ENCODE results near the gene TSPAN14. TPM values are rescaled to one million over a fixed set of nuclear protein-coding genes. Genes with fewer than 3 reads are reported as not detected.

The TSPAN14 gene
- total RNA-seq (2021; fragmentation: NEBNext Ultra II Directional; extraction: Animal tissue kit (Norgen Biotek cat#: 25700)) (57.8 and 57.9 TPM in 2 replicates), polyA plus RNA-seq (2011; rRNA removed) (47.4 and 54.7 TPM in 2 replicates), polyA minus RNA-seq (2011; rRNA and poly(A)+ RNA removed) (35.5 and 41.7 TPM in 2 replicates)
- 38.1 TPM for polyA plus RNA-seq (2011; cell fraction: cytosol; rRNA removed)
- polyA plus RNA-seq (2011; cell fraction: nucleus; rRNA removed) = 50.9 TPM
- 43.5 to 60.8 TPM (median 54.3 TPM) in 4 replicates for polyA plus RNA-seq (2012, experiment 1 of 2)
- polyA plus RNA-seq (2012, experiment 2 of 2) = 45.7 TPM
- 39.1 TPM for polyA plus RNA-seq (2013, experiment 1 of 2)
- polyA plus RNA-seq (2013, experiment 2 of 2) = 41.9 TPM
- 29.9 TPM for polyA minus RNA-seq (2011; cell fraction: cytosol; rRNA and poly(A)+ RNA removed)
- 26.0 TPM for polyA minus RNA-seq (2011; cell fraction: nucleus; rRNA and poly(A)+ RNA removed)
- long read RNA-seq, experiment 1, full-length matches to known transcripts = 5 of 26 reads
- long read RNA-seq, experiment 1, partial matches to known transcripts = 8 of 26 reads
- long read RNA-seq, experiment 1, other reads (novel, unspliced or antisense) = 13 of 26 reads
- long read RNA-seq, experiment 2, partial matches to known transcripts = 1 of 10 reads
- long read RNA-seq, experiment 2, other reads (novel, unspliced or antisense) = 9 of 10 reads

GRCh38 chr10:80453842-80454512 is at the start of gene TSPAN14:
TSS of gene TSPAN14 (plus strand) at chr10:80454310. CDS start at chr10:80489234, 34,924 bp downstream.
- peak within 1 kb of the TSS; percentile 35; the same call in 1 of the 2 replicates for H2BK5ac ChIP-seq (ENCODE audit: low read depth, low read length)
- TF ChIP-seq CTCF (IDR thresholded peaks at IDR 0.05; ENCODE audit: control extremely low read depth in 1 of 3, insufficient read depth in 1 of 3, low read depth in 1 of 3, low read length in 3 of 3) (no peak), CREB1 (IDR thresholded peaks at IDR 0.05) (no peak), GABPA (IDR thresholded peaks at IDR 0.05; ENCODE audit: borderline replicate concordance, insufficient read depth, low read length) (no peak), TEAD4 (IDR thresholded peaks at IDR 0.05; ENCODE audit: low read depth, low read length) (no peak), POU5F1 (IDR thresholded peaks at IDR 0.05; ENCODE audit: low read depth, low read length) (no peak)

More at GRCh38 chr10:80453842-80454512, at the start of gene TSPAN14:
- Histone ChIP-seq H3K14ac (ENCODE audit: insufficient read length) (no peak within 1 kb of the TSS), H3K18ac (ENCODE audit: extremely low read depth, low read length) (peak within 1 kb of the TSS; percentile 93), H2BK15ac (ENCODE audit: low read length) (peak within 1 kb of the TSS; percentile 98; the same call in 1 of the 2 replicates), H2BK120ac (replicated peaks; ENCODE audit: low read depth, low read length) (no peak within 1 kb of the TSS), H3K56ac (replicated peaks; ENCODE audit: insufficient read length, low read depth, low read length) (peak within 1 kb of the TSS; percentile 62), H3K79me1 (ENCODE audit: low read depth, low read length) (peaks cover 4% of the 10 kb centered on the region; the same call in 1 of the 2 replicates), H3K4me1 (replicated peaks in 1 of 4; ENCODE audit: control insufficient read depth in 3 of 4, insufficient read depth in 4 of 4, low read length in 3 of 4) (peaks cover 15 to 23% (median 19%) of the 10 kb centered on the region in 4 experiments), H2BK20ac (ENCODE audit: low read length) (no peak within 1 kb of the TSS), H3K4me3 (ENCODE audit: extremely low read depth in 1 of 4, insufficient read depth in 2 of 4, low read depth in 3 of 4, low read length in 4 of 4) (peak within 1 kb of the TSS; percentile 71 to 98 (median 85)), H2BK12ac (ENCODE audit: low read depth, low read length) (no peak within 1 kb of the TSS), H3K9me3 (ENCODE audit: insufficient read depth in 2 of 2, low read depth in 1 of 2, low read length in 1 of 2) (no peaks in the 10 kb centered on the region), H3K79me2 (ENCODE audit: control insufficient read depth in 1 of 2, insufficient read depth in 2 of 2, low read length in 2 of 2) (peaks cover 16 to 38% of the 10 kb centered on the region in 2 experiments), H3K27ac (ENCODE audit: low read depth, low read length) (peak within 1 kb of the TSS; percentile 85; the same call in 1 of the 2 replicates), H4K8ac (ENCODE audit: extremely low read depth, insufficient read depth, low read length) (peak within 1 kb of the TSS; percentile 95), H3K9ac (replicated peaks in 1 of 4; ENCODE audit: extremely low read depth in 1 of 4, low read depth in 3 of 4, low read length in 3 of 4) (peak within 1 kb of the TSS; percentile 72 to 92 (median 86)), H4K5ac (ENCODE audit: insufficient read length, low read depth, low read length) (peak within 1 kb of the TSS; percentile 82), H2AFZ (ENCODE audit: low read length) (peak within 1 kb of the TSS; percentile 18; the same call in 1 of the 2 replicates), H3K4ac (replicated peaks; ENCODE audit: insufficient read length, low read depth, low read length) (peak within 1 kb of the TSS; percentile 98), H3K23ac (ENCODE audit: insufficient read length) (no peak within 1 kb of the TSS), H3K23me2 (ENCODE audit: low read depth, low read length) (peaks cover 9% of the 10 kb centered on the region; the same call in 1 of the 2 replicates), H2AK5ac (ENCODE audit: low read depth, low read length) (no peak within 1 kb of the TSS; the same call in 1 of the 2 replicates), H3K4me2 (ENCODE audit: insufficient read depth in 1 of 2, low read depth in 2 of 2, low read length in 2 of 2) (peak within 1 kb of the TSS; percentile 77 to 81), H3K36me3 (ENCODE audit: control insufficient read depth in 2 of 4, insufficient read depth in 4 of 4, low read length in 3 of 4) (no peaks in the 10 kb centered on the region), H4K20me1 (replicated peaks in 1 of 2; ENCODE audit: control insufficient read depth in 1 of 2, insufficient read depth in 2 of 2, low read length in 2 of 2) (peaks cover 15 to 30% of the 10 kb centered on the region in 2 experiments), H4K91ac (replicated peaks; ENCODE audit: insufficient read length, low read length) (peak within 1 kb of the TSS; percentile 85), H3K27me3 (replicated peaks in 1 of 4; ENCODE audit: control insufficient read depth in 3 of 4, extremely low read depth in 1 of 4, insufficient read depth in 3 of 4, low read length in 3 of 4) (peaks cover 0 to 4% (median 0%) of the 10 kb centered on the region in 4 experiments; a peak in 2 of 7 replicates)
- FAIRE-seq (no peak), DNase-seq (ENCODE audit: low read depth in 1 of 2, low spot score in 2 of 2) (peak in 1 of 2 experiments; percentile 78)
- CTCF ChIA-PET (ENCODE audit: partially characterized antibody) = interaction anchor here (0.7 to 38.4 kb wide), 5 partner anchors 10 to 159 kb away, joined by 3 to 1263 read pairs (median 22); no protein-coding TSS in a partner anchor
- 0% methylated on average over 45 of the region's 97 CpGs; no CpG with 5 or more reads in 1 of the 2 experiments for WGBS, 2 experiments (ENCODE audit: extremely low coverage in 1 of 2, insufficient coverage in 1 of 2, insufficient read length in 1 of 2, insufficient replicate concordance in 2 of 2, low coverage in 1 of 2, low lambda C conversion rate in 2 of 2, missing lambda C conversion rate in 1 of 2)
- POLR2A ChIA-PET (ENCODE audit: partially characterized antibody) = interaction anchor here (1.0 to 3.3 kb wide), 5 partner anchors 10 to 88 kb away, joined by 3 to 18 read pairs (median 3); no protein-coding TSS in a partner anchor
